Prostate gland (tissue), 2 donors: ENCODE measurements around the gene TMEM117.

Experiments used
- POLR2A ChIP-seq: fragments of 450-650 bp; IDR thresholded peaks from one replicate; pipeline ENCODE4 v1.6.1; 2016; ENCODE audit warnings: antibody characterized with exemption, mild to moderate bottlenecking
- POLR2AphosphoS5 ChIP-seq: sonication (generic); formaldehyde crosslinking; IDR thresholded peaks from one replicate; pipeline ENCODE4 v1.6.1; 2017; ENCODE audit warnings: antibody characterized with exemption
- TF ChIP-seq, protein P1 (sequence below), 4 experiments: fragments of 200-600 bp in 2 of 4; fragments of 450-650 bp in 2 of 4; sonication (generic) in 2 of 4; IDR thresholded peaks; 1 replicate in 3 of 4; 2 replicates in 1 of 4; pipeline ENCODE4 v1.5.1; 2016 to 2019; ENCODE audit warnings: antibody characterized with exemption in 4 of 4, mild to moderate bottlenecking in 2 of 4, moderate library complexity in 2 of 4

DNA sequence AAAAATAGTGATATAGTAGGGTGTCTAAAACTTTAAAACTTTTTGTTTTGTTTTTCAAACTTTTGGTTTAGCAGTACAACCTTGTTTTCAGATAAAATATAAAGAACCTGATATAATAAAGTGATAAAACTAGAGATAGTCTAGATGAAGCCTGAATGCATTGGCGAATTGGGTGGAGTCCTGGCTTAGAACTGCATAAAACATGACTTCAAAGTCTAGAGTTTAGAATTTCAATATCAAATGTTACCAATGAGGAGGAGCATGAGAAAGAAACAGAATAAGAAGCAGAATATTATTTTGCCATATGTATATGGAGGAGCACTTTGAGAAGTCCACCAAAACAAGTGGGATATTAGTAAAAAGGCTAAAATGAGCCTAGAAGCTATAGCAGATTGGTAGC, 263.6 kb downstream of the TMEM117 start:
- TF ChIP-seq, protein P1, sequence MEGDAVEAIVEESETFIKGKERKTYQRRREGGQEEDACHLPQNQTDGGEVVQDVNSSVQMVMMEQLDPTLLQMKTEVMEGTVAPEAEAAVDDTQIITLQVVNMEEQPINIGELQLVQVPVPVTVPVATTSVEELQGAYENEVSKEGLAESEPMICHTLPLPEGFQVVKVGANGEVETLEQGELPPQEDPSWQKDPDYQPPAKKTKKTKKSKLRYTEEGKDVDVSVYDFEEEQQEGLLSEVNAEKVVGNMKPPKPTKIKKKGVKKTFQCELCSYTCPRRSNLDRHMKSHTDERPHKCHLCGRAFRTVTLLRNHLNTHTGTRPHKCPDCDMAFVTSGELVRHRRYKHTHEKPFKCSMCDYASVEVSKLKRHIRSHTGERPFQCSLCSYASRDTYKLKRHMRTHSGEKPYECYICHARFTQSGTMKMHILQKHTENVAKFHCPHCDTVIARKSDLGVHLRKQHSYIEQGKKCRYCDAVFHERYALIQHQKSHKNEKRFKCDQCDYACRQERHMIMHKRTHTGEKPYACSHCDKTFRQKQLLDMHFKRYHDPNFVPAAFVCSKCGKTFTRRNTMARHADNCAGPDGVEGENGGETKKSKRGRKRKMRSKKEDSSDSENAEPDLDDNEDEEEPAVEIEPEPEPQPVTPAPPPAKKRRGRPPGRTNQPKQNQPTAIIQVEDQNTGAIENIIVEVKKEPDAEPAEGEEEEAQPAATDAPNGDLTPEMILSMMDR (IDR thresholded peaks at IDR 0.05), result no peak
- TF ChIP-seq POLR2AphosphoS5 (no peak), POLR2A (no peak)
